CD4-positive, alpha-beta memory T cell (primary cell): ENCODE measurements around the gene BBLN. TPM values are rescaled to one million over a fixed set of nuclear protein-coding genes. Genes with fewer than 3 reads are reported as not detected.

ENCODE experiments used
- CTCF ChIA-PET: fragments of 350-600 bp; sonication (Branson Sonifier 250); formaldehyde crosslinking; loops from one replicate; lab custom pipeline; 2021; ENCODE audit warnings: inconsistent platforms; ENCODE audit not compliant: partially characterized antibody; lab: Charles Lee
- POLR2A ChIA-PET: fragments of 350-600 bp; sonication (Branson Sonifier 250); formaldehyde crosslinking; loops from one replicate; lab custom pipeline; 2021; ENCODE audit not compliant: partially characterized antibody; lab: Charles Lee
- DNase-seq, 5 donors: peaks; one replicate each; pipeline versions ENCODE4 v3.0.0 to v3.0.0-alpha.2; 2020 to 2022; ENCODE audit warnings: mixed read lengths in 1 of 5
- H3K27ac ChIP-seq: one replicate; pipeline ENCODE4 v1.7.0; 2013; ENCODE audit warnings: low read depth, low read length
- H3K27me3 ChIP-seq: 2 replicates; pipeline ENCODE4 v1.7.0; 2013; ENCODE audit warnings: mild to moderate bottlenecking, low read length, moderate library complexity; ENCODE audit not compliant: insufficient read depth
- H3K36me3 ChIP-seq: 2 replicates; pipeline ENCODE4 v1.7.0; 2013; ENCODE audit warnings: mild to moderate bottlenecking, low read length, moderate library complexity; ENCODE audit not compliant: insufficient read depth
- H3K4me1 ChIP-seq: 2 replicates; pipeline ENCODE4 v1.7.0; 2013; ENCODE audit warnings: mild to moderate bottlenecking, low read length, moderate library complexity; ENCODE audit not compliant: insufficient read depth
- H3K4me3 ChIP-seq, 2 donors: one replicate each; pipeline ENCODE4 v1.7.0; 2013; ENCODE audit warnings: low read length in 2 of 2, mild to moderate bottlenecking in 1 of 2
- H3K9me3 ChIP-seq, 2 donors: one replicate each; pipeline ENCODE4 v1.7.0; 2013; ENCODE audit warnings: low read length in 2 of 2, control low read depth in 1 of 2; ENCODE audit not compliant: control insufficient read depth in 1 of 2
- H3K27ac Mint-ChIP-seq, 7 donors: one replicate each; pipeline ENCODE4 v1.8.0; 2020 to 2021; ENCODE audit warnings: mixed read lengths in 7 of 7, mild to moderate bottlenecking in 6 of 7, inconsistent platforms in 3 of 7, moderate library complexity in 3 of 7
- H3K27me3 Mint-ChIP-seq, 2 donors: one replicate each; pipeline ENCODE4 v1.8.0; 2020 to 2021; ENCODE audit warnings: mixed read lengths in 2 of 2
- H3K36me3 Mint-ChIP-seq, 2 donors: one replicate each; pipeline ENCODE4 v1.8.0; 2020 to 2021; ENCODE audit warnings: mixed read lengths in 2 of 2, inconsistent platforms in 1 of 2, mild to moderate bottlenecking in 1 of 2
- H3K4me1 Mint-ChIP-seq, 4 donors: one replicate each; pipeline ENCODE4 v1.8.0; 2020 to 2021; ENCODE audit warnings: mixed read lengths in 4 of 4, mild to moderate bottlenecking in 1 of 4
- H3K4me3 Mint-ChIP-seq, 8 donors: one replicate each; pipeline ENCODE4 v1.8.0; 2020 to 2021; ENCODE audit warnings: mixed read lengths in 8 of 8, mild to moderate bottlenecking in 7 of 8, moderate library complexity in 6 of 8, inconsistent platforms in 3 of 8
- H3K9me3 Mint-ChIP-seq, 8 donors: one replicate each; pipeline ENCODE4 v1.8.0; 2020 to 2021; ENCODE audit warnings: mixed read lengths in 8 of 8, mild to moderate bottlenecking in 5 of 8, inconsistent platforms in 3 of 8, moderate library complexity in 1 of 8
- intact Hi-C: fragments of 100-400 bp; cut with micrococcal nuclease; formaldehyde crosslinking; loops from one replicate; pipeline ENCODE4 v1.15.1; 2023
- polyA plus RNA-seq, 2 donors: library from polyadenylated mRNA; unstranded; fragments of 300-500 nt; fragmentation: Illumina TruSeq; gene quantifications; one replicate each; pipeline ENCODE4 v1.2.3, GENCODE V29; 2021
- total RNA-seq, 2 experiments: library from RNA; stranded (reverse); gene quantifications; one replicate each; pipeline ENCODE4 v1.2.3, GENCODE V29; 2021

The BBLN gene
- total and polyA plus RNA-seq, 4 experiments from 2014 or later = 47.8 to 136 (median 80.4) TPM

GRCh38 chr9:128163027-128163515, 3.0 kb downstream of the BBLN start:
- CTCF ChIA-PET = no interaction called here
- POLR2A ChIA-PET = interaction anchor here (1.6 to 3.3 kb wide), 2 partner anchors 28 kb away, joined by 3 to 21 read pairs; partner anchors contain the start of gene CIZ1
- peaks cover 27% of the 10 kb centered on the region for H3K36me3 ChIP-seq
- H3K27ac Mint-ChIP-seq = peak overlapping the region in 2 of 7 donors; percentile 38 to 61
- no peaks in the 10 kb centered on the region for H3K27me3 ChIP-seq
- H3K9me3 Mint-ChIP-seq = no peaks in the 10 kb centered on the region
- no peak overlapping the region for H3K4me3 ChIP-seq
- no peak overlapping the region for H3K27ac ChIP-seq
- DNase-seq = no peak
- peaks cover 13 to 45% of the 10 kb centered on the region in 2 donors for H3K36me3 Mint-ChIP-seq
- H3K4me1 Mint-ChIP-seq = peaks cover 9 to 27% (median 20%) of the 10 kb centered on the region in 4 donors
- H3K9me3 ChIP-seq = no peaks in the 10 kb centered on the region
- H3K4me3 Mint-ChIP-seq = no peak overlapping the region
- intact Hi-C loops = no loop called here
- peaks cover 16% of the 10 kb centered on the region for H3K4me1 ChIP-seq
- no peaks in the 10 kb centered on the region for H3K27me3 Mint-ChIP-seq

GRCh38 chr9:128163523-128164306, 3.6 kb downstream of the BBLN start:
- H3K9me3 Mint-ChIP-seq = no peaks in the 10 kb centered on the region
- H3K27me3 Mint-ChIP-seq = no peaks in the 10 kb centered on the region
- H3K4me1 Mint-ChIP-seq = peaks cover 11 to 27% (median 20%) of the 10 kb centered on the region in 4 donors
- no peak overlapping the region for H3K4me3 Mint-ChIP-seq
- no peak overlapping the region for H3K27ac Mint-ChIP-seq
- CTCF ChIA-PET = no interaction called here
- DNase-seq = no peak
- Histone ChIP-seq H3K36me3 (peaks cover 30% of the 10 kb centered on the region), H3K27ac (no peak overlapping the region), H3K4me1 (peaks cover 16% of the 10 kb centered on the region), H3K27me3 (no peaks in the 10 kb centered on the region), H3K4me3 (no peak overlapping the region), H3K9me3 (no peaks in the 10 kb centered on the region)
- H3K36me3 Mint-ChIP-seq = peaks cover 16 to 48% of the 10 kb centered on the region in 2 donors
- intact Hi-C loops = no loop called here
- POLR2A ChIA-PET = interaction anchor here (1.6 kb wide), 1 partner anchor 27 kb away, joined by 3 read pairs; the partner anchor contains the start of gene CIZ1

- Histone ChIP-seq H3K27ac (no peak overlapping the region), H3K4me1 (peaks cover 14% of the 10 kb centered on the region), H3K4me3 (no peak overlapping the region), H3K9me3 (no peaks in the 10 kb centered on the region), H3K27me3 (no peaks in the 10 kb centered on the region), H3K36me3 (peaks cover 36% of the 10 kb centered on the region)
- Mint-ChIP-seq H3K9me3 (no peaks in the 10 kb centered on the region), H3K36me3 (peaks cover 19 to 54% of the 10 kb centered on the region in 2 donors), H3K27ac (peak overlapping the region in 1 of 7 donors; percentile 17), H3K4me1 (peaks cover 9 to 24% (median 17%) of the 10 kb centered on the region in 4 donors), H3K4me3 (no peak overlapping the region), H3K27me3 (no peaks in the 10 kb centered on the region)
- intact Hi-C loops = no loop called here
- DNase-seq = no peak
- CTCF ChIA-PET = no interaction called here
- POLR2A ChIA-PET = interaction anchor here (1.6 kb wide), 1 partner anchor 27 kb away, joined by 3 read pairs; the partner anchor contains the start of gene CIZ1
Observed at GRCh38 chr9:128164307-128164885, 4.3 kb downstream of the BBLN start.

GRCh38 chr9:128166169-128166568, 6.1 kb downstream of the BBLN start:
- H3K27ac ChIP-seq = no peak overlapping the region
- H3K9me3 ChIP-seq = no peaks in the 10 kb centered on the region
- intact Hi-C loops = no loop called here
- Mint-ChIP-seq H3K27ac (peak overlapping the region in 1 of 7 donors; percentile 73), H3K4me3 (no peak overlapping the region), H3K4me1 (peaks cover 5 to 14% (median 11%) of the 10 kb centered on the region in 4 donors), H3K27me3 (no peaks in the 10 kb centered on the region), H3K9me3 (no peaks in the 10 kb centered on the region), H3K36me3 (peaks cover 23 to 60% of the 10 kb centered on the region in 2 donors)
- ChIA-PET CTCF (no interaction called here), POLR2A (no interaction called here)
- DNase-seq = no peak
- no peak overlapping the region for H3K4me3 ChIP-seq
- peaks cover 4% of the 10 kb centered on the region for H3K4me1 ChIP-seq
- H3K36me3 ChIP-seq = peaks cover 44% of the 10 kb centered on the region
- H3K27me3 ChIP-seq = no peaks in the 10 kb centered on the region

- POLR2A ChIA-PET = interaction anchor here (2.3 kb wide), 1 partner anchor 7 kb away, joined by 13 read pairs; the partner anchor contains the start of gene BBLN
- H3K27ac Mint-ChIP-seq = peak overlapping the region in 4 of 7 donors; percentile 26 to 87 (median 48)
- no peak overlapping the region for H3K27ac ChIP-seq
Observed at GRCh38 chr9:128167209-128167608, 7.1 kb downstream of the BBLN start.

GRCh38 chr9:128168731-128169308, 8.8 kb downstream of the BBLN start:
- H3K9me3 ChIP-seq = no peaks in the 10 kb centered on the region
- no peak overlapping the region for H3K4me3 Mint-ChIP-seq
- H3K9me3 Mint-ChIP-seq = no peaks in the 10 kb centered on the region
- ChIA-PET CTCF (no interaction called here), POLR2A (interaction anchor here (2.3 kb wide), 1 partner anchor 9 kb away, joined by 13 read pairs; the partner anchor contains the start of gene BBLN)
- no peaks in the 10 kb centered on the region for H3K4me1 ChIP-seq
- no peaks in the 10 kb centered on the region for H3K27me3 ChIP-seq
- peak overlapping the region in 4 of 7 donors; percentile 8 to 43 (median 28) for H3K27ac Mint-ChIP-seq
- intact Hi-C loops = no loop called here
- H3K36me3 Mint-ChIP-seq = peaks cover 22 to 50% of the 10 kb centered on the region in 2 donors
- no peak overlapping the region for H3K27ac ChIP-seq
- no peaks in the 10 kb centered on the region for H3K27me3 Mint-ChIP-seq
- peaks cover 0 to 2% (median 0%) of the 10 kb centered on the region in 4 donors for H3K4me1 Mint-ChIP-seq
- peaks cover 44% of the 10 kb centered on the region for H3K36me3 ChIP-seq
- H3K4me3 ChIP-seq = no peak overlapping the region
- no peak for DNase-seq

More at GRCh38 chr9:128167209-128167608, 7.1 kb downstream of the BBLN start:
- no peak for DNase-seq
- H3K36me3 Mint-ChIP-seq = peaks cover 26 to 61% of the 10 kb centered on the region in 2 donors
- H3K4me1 Mint-ChIP-seq = peaks cover 4 to 7% (median 5%) of the 10 kb centered on the region in 4 donors
- Histone ChIP-seq H3K4me3 (no peak overlapping the region), H3K4me1 (no peaks in the 10 kb centered on the region), H3K27me3 (no peaks in the 10 kb centered on the region), H3K9me3 (no peaks in the 10 kb centered on the region), H3K36me3 (peaks cover 44% of the 10 kb centered on the region)
- CTCF ChIA-PET = no interaction called here
- no peaks in the 10 kb centered on the region for H3K9me3 Mint-ChIP-seq
- no peak overlapping the region for H3K4me3 Mint-ChIP-seq
- intact Hi-C loops = no loop called here
- no peaks in the 10 kb centered on the region for H3K27me3 Mint-ChIP-seq
